Endothelial cell of umbilical vein (primary cell): Measurements from ENCODE around the gene MAGEA11.

Experiments used
- CTCF ChIP-seq, 2 donors: IDR thresholded peaks; 1 replicate in 1 of 2; 2 replicates in 1 of 2; pipeline ENCODE4 v1.5.1; 2011; ENCODE audit warnings: low read length in 2 of 2, mild to moderate bottlenecking in 2 of 2, moderate library complexity in 2 of 2, control low read depth in 1 of 2, inconsistent platforms in 1 of 2, low read depth in 1 of 2; ENCODE audit not compliant: insufficient read depth in 1 of 2; ENCODE audit errors: extremely low read depth in 1 of 2
- EZH2 ChIP-seq: IDR thresholded peaks from 2 replicates; pipeline ENCODE4 v1.6.1; 2012; ENCODE audit warnings: borderline replicate concordance, low read depth, mild to moderate bottlenecking, moderate library complexity, low read length, inconsistent platforms; ENCODE audit not compliant: severe bottlenecking
- FOS ChIP-seq: IDR thresholded peaks from 2 replicates; pipeline ENCODE4 v1.6.1; 2011; ENCODE audit warnings: mild to moderate bottlenecking, low read length, moderate library complexity, borderline replicate concordance; ENCODE audit not compliant: insufficient read depth
- GATA2 ChIP-seq: IDR thresholded peaks from 2 replicates; pipeline ENCODE4 v1.7.0; 2011; ENCODE audit warnings: low read depth, mild to moderate bottlenecking, moderate library complexity, mixed read lengths, low read length; ENCODE audit not compliant: insufficient read length, insufficient read depth
- JUN ChIP-seq: IDR thresholded peaks from 2 replicates; pipeline ENCODE4 v1.6.1; 2011; ENCODE audit warnings: borderline replicate concordance, low read depth; ENCODE audit not compliant: insufficient read length, insufficient read depth
- MAX ChIP-seq: IDR thresholded peaks from 2 replicates; pipeline ENCODE4 v1.6.1; 2011; ENCODE audit not compliant: insufficient read depth, insufficient read length
- MYC ChIP-seq: IDR thresholded peaks from one replicate; pipeline ENCODE4 v1.6.1; 2011; ENCODE audit warnings: mild to moderate bottlenecking, low read depth, low read length
- POLR2A ChIP-seq: IDR thresholded peaks from 2 replicates; pipeline ENCODE4 v1.6.1; 2012; ENCODE audit warnings: low read depth, mild to moderate bottlenecking, control low read depth, low read length
- POLR2AphosphoS5 ChIP-seq: IDR thresholded peaks from 2 replicates; pipeline ENCODE4 v1.6.1; 2012; ENCODE audit warnings: low read depth, mild to moderate bottlenecking, control low read depth, low read length, moderate library complexity; ENCODE audit not compliant: insufficient read depth

GRCh38 chrX:149717803-149718202, 5.9 kb downstream of the MAGEA11 start:
- TF ChIP-seq POLR2AphosphoS5, result no peak
- TF ChIP-seq CTCF (IDR thresholded peaks at IDR 0.05; ENCODE audit: extremely low read depth in 1 of 2, insufficient read depth in 1 of 2, low read depth in 1 of 2, low read length in 2 of 2), result no peak
- TF ChIP-seq POLR2A, result no peak
- no peak for TF ChIP-seq EZH2
- TF ChIP-seq MAX, result no peak
- TF ChIP-seq MYC, result no peak
- TF ChIP-seq FOS, result no peak
- TF ChIP-seq JUN, result no peak
- TF ChIP-seq GATA2, result no peak
